Activated naive CD4-positive, alpha-beta T cell (primary cell): Measurements from ENCODE around the gene TRAF7.
A peak's percentile ranks its signal among the peaks of the same experiment; 100 is the strongest.
"Not testable (repeated sequence)": the region's sequence is repeated elsewhere in the genome, so short reads cannot be mapped to it uniquely, and the experiment has no call there.

Experiments
- DNase-seq, 4 experiments: peaks; one replicate each; lab custom pipeline; 2025; lab: John Stamatoyannopoulos, UW

Gene TRAF7

GRCh38 chr16:2122429-2122828 lies 33.2 kb upstream of the TRAF7 start:
- DNase-seq, result no peak

GRCh38 chr16:2122934-2123683 lies 32.5 kb upstream of the TRAF7 start:
- not testable (repeated sequence) for DNase-seq

- DNase-seq, result not testable (repeated sequence)
These were observed 31.7 kb upstream of the TRAF7 start for GRCh38 chr16:2123706-2124376.

GRCh38 chr16:2124377-2124693 lies 31.2 kb upstream of the TRAF7 start:
- not testable (repeated sequence) for DNase-seq

- not testable (repeated sequence) for DNase-seq
These were observed 30.7 kb upstream of the TRAF7 start for GRCh38 chr16:2124694-2125444.

- not testable (repeated sequence) for DNase-seq
These were observed 30.0 kb upstream of the TRAF7 start for GRCh38 chr16:2125609-2126008.

- not testable (repeated sequence) for DNase-seq
These were observed 29.3 kb upstream of the TRAF7 start for GRCh38 chr16:2126161-2126743.

GRCh38 chr16:2126928-2127556 lies 28.5 kb upstream of the TRAF7 start:
- DNase-seq, result not testable (repeated sequence)

- DNase-seq, result not testable (repeated sequence)
These were observed 27.8 kb upstream of the TRAF7 start for GRCh38 chr16:2127630-2128280.

- not testable (repeated sequence) for DNase-seq
These were observed 26.3 kb upstream of the TRAF7 start for GRCh38 chr16:2129251-2129650.

- not testable (repeated sequence) for DNase-seq
These were observed 25.6 kb upstream of the TRAF7 start for GRCh38 chr16:2129890-2130447.

GRCh38 chr16:2133797-2134196 lies 21.8 kb upstream of the TRAF7 start:
- DNase-seq, result not testable (repeated sequence)

GRCh38 chr16:2135071-2135470 lies 20.5 kb upstream of the TRAF7 start:
- DNase-seq, result not testable (repeated sequence)

- DNase-seq, result peak; percentile 85 to 97 (median 93)
These were observed 19.7 kb upstream of the TRAF7 start, which contains the start of gene PKD1 for GRCh38 chr16:2135770-2136490. TSS of gene PKD1 (minus strand) at chr16:2135898. CDS start at chr16:2135689, 209 bp downstream.

GRCh38 chr16:2142942-2143877 lies 12.4 kb upstream of the TRAF7 start:
- DNase-seq, result no peak

GRCh38 chr16:2143878-2144485 lies 11.6 kb upstream of the TRAF7 start:
- DNase-seq, result no peak

- DNase-seq, result no peak
These were observed 9.7 kb upstream of the TRAF7 start for GRCh38 chr16:2145843-2146242.

GRCh38 chr16:2147378-2147777 lies 8.2 kb upstream of the TRAF7 start:
- DNase-seq, result no peak
